NCI-H345 treated with DMSO at 0.1 percent for 48 hours (cell line): ENCODE measurements around the gene RXRA.
A peak's percentile ranks its signal among the peaks of the same experiment; 100 is the strongest.

ENCODE experiments used
- DNase-seq: peaks from one replicate; lab custom pipeline; 2025; ENCODE audit not compliant: unreplicated experiment; lab: John Stamatoyannopoulos, UW

The RXRA gene

GRCh38 chr9:134365791-134366222, 39.6 kb downstream of the RXRA start:
- DNase-seq: peak; percentile 66

GRCh38 chr9:134366223-134367031, 40.2 kb downstream of the RXRA start:
- peak; percentile 85 for DNase-seq

GRCh38 chr9:134367061-134367460, 40.8 kb downstream of the RXRA start:
- no peak for DNase-seq

GRCh38 chr9:134367791-134368490, 41.7 kb downstream of the RXRA start:
- no peak for DNase-seq

GRCh38 chr9:134368571-134368970, 42.3 kb downstream of the RXRA start:
- DNase-seq: no peak

GRCh38 chr9:134369416-134370212, 43.4 kb downstream of the RXRA start:
- DNase-seq: no peak

- no peak for DNase-seq
Measured at GRCh38 chr9:134370213-134370492, 43.9 kb downstream of the RXRA start.

- no peak for DNase-seq
Measured at GRCh38 chr9:134370638-134371037, 44.4 kb downstream of the RXRA start.

GRCh38 chr9:134371731-134372130, 45.5 kb downstream of the RXRA start:
- DNase-seq: no peak

GRCh38 chr9:134372581-134373267, 46.5 kb downstream of the RXRA start:
- DNase-seq: no peak

- no peak for DNase-seq
Measured at GRCh38 chr9:134373269-134373668, 47.0 kb downstream of the RXRA start.

GRCh38 chr9:134373953-134374300, 47.7 kb downstream of the RXRA start:
- no peak for DNase-seq

- DNase-seq: no peak
Measured at GRCh38 chr9:134374301-134375010, 48.2 kb downstream of the RXRA start.

GRCh38 chr9:134375011-134375390, 48.7 kb downstream of the RXRA start:
- DNase-seq: no peak

GRCh38 chr9:134375430-134376385, 49.5 kb downstream of the RXRA start:
- no peak for DNase-seq

- DNase-seq: no peak
Measured at GRCh38 chr9:134376386-134377142, 50.3 kb downstream of the RXRA start.

- no peak for DNase-seq
Measured at GRCh38 chr9:134377143-134377484, 50.9 kb downstream of the RXRA start.

GRCh38 chr9:134377976-134378375, 51.7 kb downstream of the RXRA start:
- DNase-seq: no peak

- DNase-seq: peak; percentile 37
Measured at GRCh38 chr9:134378901-134379338, 52.7 kb downstream of the RXRA start.
